Measurements from ENCODE around the gene NCKAP5.

DNA sequence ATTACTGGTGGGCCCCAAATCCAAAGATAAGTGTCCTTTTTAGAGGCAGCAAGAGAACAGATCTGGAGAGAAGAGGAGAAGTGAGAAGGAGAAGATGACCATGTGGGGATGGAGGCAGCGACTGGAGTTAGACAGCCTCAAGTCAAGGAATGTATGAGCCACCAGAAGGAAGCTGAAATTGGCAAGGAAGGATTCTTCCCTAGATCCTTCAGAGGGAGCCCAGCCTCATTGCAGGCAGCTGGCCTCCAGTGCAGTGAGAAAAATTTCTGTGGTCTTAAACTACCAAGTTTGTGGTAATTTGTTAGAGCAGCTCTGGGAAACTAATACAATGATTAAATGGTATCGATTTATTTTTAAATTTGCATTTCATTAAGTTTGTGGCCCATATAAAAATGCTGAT lies 167.9 kb downstream of the NCKAP5 start:
- TF ChIP-seq POLR2A (IDR thresholded peaks at IDR 0.05) (no peak), CTCF (IDR thresholded peaks at IDR 0.05) (no peak)
